Colonic mucosa (tissue), 4 donors: ENCODE measurements around the gene IGF2R. TPM values are rescaled to one million over a fixed set of nuclear protein-coding genes. Genes with fewer than 3 reads are reported as not detected.
A peak's percentile ranks its signal among the peaks of the same experiment; 100 is the strongest.
"Not testable (repeated sequence)": the region's sequence is repeated elsewhere in the genome, so short reads cannot be mapped to it uniquely, and the experiment has no call there.

Experiments
- DNase-seq: peaks from one replicate; pipeline ENCODE4 v3.0.0-alpha.2; 2020
- H3K27ac ChIP-seq: fragments of 200-600 bp; one replicate; pipeline ENCODE4 v1.8.0; 2021
- H3K27me3 ChIP-seq: fragments of 200-600 bp; one replicate; pipeline ENCODE4 v1.8.0; 2021
- H3K36me3 ChIP-seq: fragments of 200-600 bp; one replicate; pipeline ENCODE4 v1.8.0; 2021
- H3K4me1 ChIP-seq: fragments of 200-600 bp; one replicate; pipeline ENCODE4 v1.8.0; 2021; ENCODE audit warnings: mild to moderate bottlenecking
- H3K4me3 ChIP-seq: fragments of 200-600 bp; one replicate; pipeline ENCODE4 v1.8.0; 2021
- H3K9ac ChIP-seq, 2 donors: one replicate each; pipeline ENCODE4 v1.7.0; 2013; ENCODE audit warnings: control low read depth in 2 of 2, low read depth in 2 of 2, low read length in 2 of 2
- H3K9me3 ChIP-seq: fragments of 200-600 bp; one replicate; pipeline ENCODE4 v1.8.0; 2021
- CTCF ChIP-seq: fragments of 200-600 bp; IDR thresholded peaks from one replicate; pipeline ENCODE4 v1.8.0; 2022; ENCODE audit warnings: antibody characterized with exemption, mild to moderate bottlenecking
- intact Hi-C: fragments of 100-400 bp; cut with DNase I; formaldehyde crosslinking; loops from one replicate; pipeline ENCODE4 v1.14.1; 2022
- total RNA-seq, 2 donors: library from RNA; stranded (reverse); fragmentation: NEBNext Ultra II Directional in 1 of 2; extraction: Animal tissue kit (Norgen Biotek cat#: 25700) in 1 of 2; gene quantifications; one replicate each; pipeline ENCODE4 v1.2.1, GENCODE V29; 2021
- donor health status: healthy.
- donor health status: DM: no; HTN: no; CAD: no.
- donor health status: DM: no; HTN: no; CAD: no.

IGF2R gene
- 10 to 100 TPM; 73.8 to 84.4 TPM for total RNA-seq

- no peaks in the 10 kb centered on the region for H3K9me3 ChIP-seq
- no peaks in the 10 kb centered on the region for H3K27me3 ChIP-seq
- H3K9ac ChIP-seq, result peak within 1 kb of the TSS; percentile 83 to 99
- peak; percentile 93 for DNase-seq
- peak within 1 kb of the TSS; percentile 79 for H3K27ac ChIP-seq
- intact Hi-C loops, result no loop called here
- TF ChIP-seq CTCF, result no peak
- no peaks in the 10 kb centered on the region for H3K36me3 ChIP-seq
- H3K4me1 ChIP-seq, result peaks cover 9% of the 10 kb centered on the region
- H3K4me3 ChIP-seq, result peak within 1 kb of the TSS; percentile 88
Observed at GRCh38 chr6:159968295-159969203, at the start of gene IGF2R. Gene IGF2R (plus strand): TSS chr6:159969082. CDS start chr6:159969247, 165 bp downstream.

- Histone ChIP-seq H3K4me3 (no peak overlapping the region), H3K9ac (no peak overlapping the region), H3K27me3 (no peaks in the 10 kb centered on the region), H3K9me3 (no peaks in the 10 kb centered on the region), H3K36me3 (no peaks in the 10 kb centered on the region), H3K4me1 (no peaks in the 10 kb centered on the region), H3K27ac (no peak overlapping the region)
- intact Hi-C loops, result no loop called here
- no peak for DNase-seq
- no peak for TF ChIP-seq CTCF
Observed at GRCh38 chr6:159919800-159920199, 49.1 kb upstream of the IGF2R start.

- H3K4me1 ChIP-seq, H3K27me3 ChIP-seq, H3K9ac ChIP-seq, intact Hi-C loops, H3K36me3 ChIP-seq, H3K9me3 ChIP-seq, H3K27ac ChIP-seq, DNase-seq, H3K4me3 ChIP-seq: not testable (repeated sequence)
Observed at GRCh38 chr6:159924150-159924549, 44.7 kb upstream of the IGF2R start.

GRCh38 chr6:159926542-159927203 is 42.2 kb upstream of the IGF2R start:
- intact Hi-C loops, result no loop called here
- no peaks in the 10 kb centered on the region for H3K27me3 ChIP-seq
- TF ChIP-seq CTCF, result no peak
- H3K4me3 ChIP-seq, result no peak overlapping the region
- no peak for DNase-seq
- H3K27ac ChIP-seq, result no peak overlapping the region
- no peaks in the 10 kb centered on the region for H3K36me3 ChIP-seq
- H3K9ac ChIP-seq, result no peak overlapping the region
- H3K4me1 ChIP-seq, result no peaks in the 10 kb centered on the region
- H3K9me3 ChIP-seq, result no peaks in the 10 kb centered on the region

- no peak overlapping the region for H3K9ac ChIP-seq
- H3K27me3 ChIP-seq, result no peaks in the 10 kb centered on the region
- no peaks in the 10 kb centered on the region for H3K36me3 ChIP-seq
- H3K9me3 ChIP-seq, result no peaks in the 10 kb centered on the region
- H3K4me3 ChIP-seq, result no peak overlapping the region
- intact Hi-C loops, result no loop called here
- DNase-seq, result no peak
- H3K27ac ChIP-seq, result no peak overlapping the region
- no peaks in the 10 kb centered on the region for H3K4me1 ChIP-seq
- TF ChIP-seq CTCF, result no peak
Observed at GRCh38 chr6:159929819-159930218, 39.1 kb upstream of the IGF2R start.

- intact Hi-C loops, result no loop called here
- H3K9me3 ChIP-seq, result no peaks in the 10 kb centered on the region
- no peak for TF ChIP-seq CTCF
- no peak overlapping the region for H3K27ac ChIP-seq
- H3K4me3 ChIP-seq, result no peak overlapping the region
- H3K27me3 ChIP-seq, result no peaks in the 10 kb centered on the region
- H3K9ac ChIP-seq, result no peak overlapping the region
- H3K4me1 ChIP-seq, result no peaks in the 10 kb centered on the region
- no peaks in the 10 kb centered on the region for H3K36me3 ChIP-seq
- DNase-seq, result no peak
Observed at GRCh38 chr6:159931112-159931511, 37.8 kb upstream of the IGF2R start.
